Nephron (organoid): ENCODE results near the gene FUT8.

Experiments
- H3K27ac Mint-ChIP-seq, 3 experiments: 2 replicates each; pipeline ENCODE4 v1.8.0; 2020; ENCODE audit warnings: mixed read lengths in 3 of 3, mild to moderate bottlenecking in 2 of 3, moderate library complexity in 1 of 3
- H3K27me3 Mint-ChIP-seq: 2 replicates; pipeline ENCODE4 v1.8.0; 2021; ENCODE audit warnings: low read depth, mild to moderate bottlenecking, moderate library complexity, mixed read lengths
- H3K36me3 Mint-ChIP-seq: 2 replicates; pipeline ENCODE4 v1.8.0; 2020; ENCODE audit warnings: low read depth, mixed read lengths
- H3K4me1 Mint-ChIP-seq: 2 replicates; pipeline ENCODE4 v1.8.0; 2020; ENCODE audit warnings: mixed read lengths
- H3K4me3 Mint-ChIP-seq, 3 experiments: 2 replicates each; pipeline ENCODE4 v1.8.0; 2020; ENCODE audit warnings: mild to moderate bottlenecking in 3 of 3, mixed read lengths in 3 of 3, moderate library complexity in 2 of 3
- H3K9me3 Mint-ChIP-seq: 2 replicates; pipeline ENCODE4 v1.8.0; 2020; ENCODE audit warnings: mixed read lengths
- CTCF ChIP-seq, 3 experiments: fragments of 200-600 bp; sonication (generic); IDR thresholded peaks; one replicate each; pipeline ENCODE4 v1.5.0; 2021; ENCODE audit warnings: antibody characterized with exemption in 3 of 3; ENCODE audit not compliant: unreplicated experiment in 3 of 3

The FUT8 gene

GRCh38 chr14:65790172-65790815 lies 377.8 kb downstream of the FUT8 start:
- no peak overlapping the region for H3K27ac Mint-ChIP-seq
- H3K4me1 Mint-ChIP-seq: no peaks in the 10 kb centered on the region
- no peak overlapping the region for H3K4me3 Mint-ChIP-seq
- H3K36me3 Mint-ChIP-seq: no peaks in the 10 kb centered on the region
- H3K9me3 Mint-ChIP-seq: no peaks in the 10 kb centered on the region
- no peak for TF ChIP-seq CTCF (IDR thresholded peaks at IDR 0.05; ENCODE audit: unreplicated experiment in 3 of 3)
- no peaks in the 10 kb centered on the region for H3K27me3 Mint-ChIP-seq

GRCh38 chr14:65791191-65791981 lies 378.9 kb downstream of the FUT8 start:
- Mint-ChIP-seq H3K9me3 (no peaks in the 10 kb centered on the region), H3K4me1 (no peaks in the 10 kb centered on the region), H3K4me3 (no peak overlapping the region), H3K36me3 (no peaks in the 10 kb centered on the region), H3K27me3 (peaks cover 6% of the 10 kb centered on the region), H3K27ac (no peak overlapping the region)
- TF ChIP-seq CTCF (IDR thresholded peaks at IDR 0.05; ENCODE audit: unreplicated experiment in 3 of 3): no peak

DNA sequence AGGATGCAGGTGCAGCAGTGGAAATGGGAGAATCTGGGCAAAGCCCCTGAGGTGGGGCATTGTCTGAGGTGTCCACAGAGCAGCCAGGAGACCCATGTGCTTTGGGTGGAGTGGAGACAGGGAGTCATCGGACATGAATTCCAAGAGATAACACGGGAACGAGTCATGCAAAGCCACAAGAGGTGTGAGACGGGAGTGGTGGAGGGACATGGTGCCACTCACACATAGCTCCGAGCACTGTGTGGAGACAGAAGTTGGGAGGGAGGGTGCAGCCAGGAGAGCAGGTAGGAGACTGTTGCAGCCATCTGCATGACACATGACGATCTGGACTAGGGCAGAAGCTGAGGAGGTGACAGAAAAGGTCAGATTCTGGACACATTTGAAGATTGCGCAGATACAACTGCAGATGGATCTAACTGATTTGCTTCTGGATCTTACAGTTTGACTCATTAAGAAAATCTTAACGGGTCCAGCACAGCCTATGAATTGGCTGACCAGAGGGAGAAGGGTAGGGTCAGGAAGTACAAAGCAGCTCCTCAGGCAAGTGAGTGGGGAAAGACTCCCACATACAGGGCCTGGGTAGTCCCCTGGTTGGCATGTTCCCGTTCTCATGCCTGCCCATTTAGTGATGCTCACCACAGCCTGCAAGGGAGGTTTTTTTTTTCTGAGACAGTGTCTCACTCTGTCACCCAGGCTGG lies 379.8 kb downstream of the FUT8 start:
- Mint-ChIP-seq H3K4me3 (no peak overlapping the region), H3K9me3 (no peaks in the 10 kb centered on the region), H3K27ac (no peak overlapping the region), H3K27me3 (peaks cover 6% of the 10 kb centered on the region), H3K4me1 (no peaks in the 10 kb centered on the region), H3K36me3 (no peaks in the 10 kb centered on the region)
- no peak for TF ChIP-seq CTCF (IDR thresholded peaks at IDR 0.05; ENCODE audit: unreplicated experiment in 3 of 3)
